Measurements from ENCODE around the gene POLA1.

POLA1 gene

GRCh38 chrX:25007059-25008053, 313.6 kb downstream of the POLA1 start:
- no peak for DNase-seq (ENCODE audit: low read depth, low spot score)

- no peak for DNase-seq (ENCODE audit: low read depth, low spot score)
Observed at GRCh38 chrX:25009407-25009806, 315.7 kb downstream of the POLA1 start.

GRCh38 chrX:25010784-25011588, 317.3 kb downstream of the POLA1 start:
- DNase-seq (ENCODE audit: low read depth, low spot score): no peak

- DNase-seq (ENCODE audit: low read depth, low spot score): no peak
Observed at GRCh38 chrX:25011589-25012432, 318.1 kb downstream of the POLA1 start.

- DNase-seq (ENCODE audit: low read depth, low spot score): no peak
Observed at GRCh38 chrX:25012433-25012735, 318.7 kb downstream of the POLA1 start.

GRCh38 chrX:25012793-25013631, 319.3 kb downstream of the POLA1 start:
- no peak for DNase-seq (ENCODE audit: low read depth, low spot score)

- DNase-seq (ENCODE audit: low read depth, low spot score): no peak
Observed at GRCh38 chrX:25013632-25014365, 320.1 kb downstream of the POLA1 start.

- DNase-seq (ENCODE audit: low read depth, low spot score): no peak
Observed at GRCh38 chrX:25014366-25014838, 320.7 kb downstream of the POLA1 start.

GRCh38 chrX:25015486-25016360, 322.0 kb downstream of the POLA1 start, which contains the start of gene ARX:
Gene ARX (minus strand): TSS chrX:25015965. CDS start chrX:25015737, 228 bp downstream.
- no peak for DNase-seq (ENCODE audit: low read depth, low spot score)

GRCh38 chrX:25016361-25016671, 322.6 kb downstream of the POLA1 start:
- DNase-seq (ENCODE audit: low read depth, low spot score): no peak

GRCh38 chrX:25016938-25017598, 323.4 kb downstream of the POLA1 start:
- DNase-seq (ENCODE audit: low read depth, low spot score): no peak

- DNase-seq (ENCODE audit: low read depth, low spot score): no peak
Observed at GRCh38 chrX:25017667-25018247, 324.0 kb downstream of the POLA1 start.

GRCh38 chrX:25018682-25019081, 325.0 kb downstream of the POLA1 start:
- DNase-seq (ENCODE audit: low read depth, low spot score): no peak

GRCh38 chrX:25019707-25020390, 326.1 kb downstream of the POLA1 start:
- no peak for DNase-seq (ENCODE audit: low read depth, low spot score)

GRCh38 chrX:25020391-25020904, 326.7 kb downstream of the POLA1 start:
- DNase-seq (ENCODE audit: low read depth, low spot score): no peak

- no peak for DNase-seq (ENCODE audit: low read depth, low spot score)
Observed at GRCh38 chrX:25020905-25021449, 327.3 kb downstream of the POLA1 start.
